ENCODE measurements around the gene PIRT. TPM values are rescaled to one million over a fixed set of nuclear protein-coding genes. Genes with fewer than 3 reads are reported as not detected.

PIRT gene
- total and polyA plus RNA-seq, 11 donors = not detected

DNA sequence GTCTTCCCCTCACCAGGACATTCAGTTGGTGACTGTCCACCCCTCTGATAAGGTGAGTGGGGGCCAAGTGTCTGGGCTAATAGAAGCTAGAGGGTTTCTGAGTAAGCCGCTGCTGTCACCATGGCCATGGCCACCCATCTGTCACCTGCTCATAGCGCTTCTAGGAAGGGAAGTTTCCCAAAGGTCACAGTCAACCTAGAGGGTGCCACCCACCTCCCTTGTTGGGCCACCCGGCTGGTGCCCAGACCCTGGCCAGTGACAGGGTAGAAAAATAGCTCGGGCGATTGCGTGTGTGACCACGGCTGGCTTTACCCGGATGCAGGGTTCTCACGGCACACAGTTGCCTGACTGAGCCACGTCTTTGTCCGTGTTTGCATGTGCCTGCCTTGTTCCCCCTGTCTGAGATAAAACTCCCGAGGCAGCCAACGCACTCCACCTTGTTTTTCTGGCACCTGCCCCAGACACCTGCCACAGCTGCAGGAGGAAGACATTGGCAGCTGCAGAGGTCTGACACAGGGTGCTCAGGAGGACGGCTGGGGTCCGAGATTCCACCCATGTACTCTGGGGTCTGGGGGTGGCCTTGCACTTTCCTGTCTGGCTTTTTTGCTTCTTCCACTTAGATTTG lies 809 bp downstream of the PIRT start:
- ATAC-seq = no peak
- H3K27ac ChIP-seq = no peak overlapping the region
- intact Hi-C loops (cut with DNase I) = loop anchor here in 1 of 10 donors (5.0 kb wide), 1 partner anchor 80 kb away; no protein-coding TSS in a partner anchor
- H3K27me3 ChIP-seq = peaks cover 0 to 10% (median 0%) of the 10 kb centered on the region in 9 donors
- H3K9me3 ChIP-seq = no peaks in the 10 kb centered on the region
- WGBS, 4 donors = 70 to 81% (median 73%) methylated on average over 15 of the region's 15 CpGs
- no peaks in the 10 kb centered on the region for H3K4me1 ChIP-seq
- no peak overlapping the region for H3K4me3 ChIP-seq
- H3K36me3 ChIP-seq = no peaks in the 10 kb centered on the region
- no peak for DNase-seq
- TF ChIP-seq POLR2A (IDR thresholded peaks at IDR 0.05) = no peak
- TF ChIP-seq, protein P1, sequence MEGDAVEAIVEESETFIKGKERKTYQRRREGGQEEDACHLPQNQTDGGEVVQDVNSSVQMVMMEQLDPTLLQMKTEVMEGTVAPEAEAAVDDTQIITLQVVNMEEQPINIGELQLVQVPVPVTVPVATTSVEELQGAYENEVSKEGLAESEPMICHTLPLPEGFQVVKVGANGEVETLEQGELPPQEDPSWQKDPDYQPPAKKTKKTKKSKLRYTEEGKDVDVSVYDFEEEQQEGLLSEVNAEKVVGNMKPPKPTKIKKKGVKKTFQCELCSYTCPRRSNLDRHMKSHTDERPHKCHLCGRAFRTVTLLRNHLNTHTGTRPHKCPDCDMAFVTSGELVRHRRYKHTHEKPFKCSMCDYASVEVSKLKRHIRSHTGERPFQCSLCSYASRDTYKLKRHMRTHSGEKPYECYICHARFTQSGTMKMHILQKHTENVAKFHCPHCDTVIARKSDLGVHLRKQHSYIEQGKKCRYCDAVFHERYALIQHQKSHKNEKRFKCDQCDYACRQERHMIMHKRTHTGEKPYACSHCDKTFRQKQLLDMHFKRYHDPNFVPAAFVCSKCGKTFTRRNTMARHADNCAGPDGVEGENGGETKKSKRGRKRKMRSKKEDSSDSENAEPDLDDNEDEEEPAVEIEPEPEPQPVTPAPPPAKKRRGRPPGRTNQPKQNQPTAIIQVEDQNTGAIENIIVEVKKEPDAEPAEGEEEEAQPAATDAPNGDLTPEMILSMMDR (IDR thresholded peaks at IDR 0.05) = no peak

DNA sequence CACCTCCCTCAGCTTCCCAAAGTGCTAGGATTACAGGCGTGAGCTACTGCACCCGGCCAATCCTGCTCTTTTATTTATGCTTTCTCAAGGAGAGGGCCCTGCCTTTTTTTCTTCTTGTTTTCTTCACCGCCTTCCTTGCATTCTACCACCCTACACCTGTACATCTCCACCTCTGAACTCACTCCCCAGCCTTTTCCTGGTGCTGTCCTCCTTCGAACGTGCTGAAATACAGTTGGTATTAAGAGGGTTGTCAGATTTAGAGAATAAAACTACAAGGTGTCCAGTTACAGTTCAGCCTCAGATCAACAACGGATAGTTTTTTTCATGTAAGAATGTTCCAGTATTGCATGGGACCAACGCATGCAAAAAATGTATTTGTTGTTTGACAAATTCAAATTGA lies 1.7 kb downstream of the PIRT start:
- no peak overlapping the region for H3K27ac ChIP-seq
- DNase-seq = no peak
- intact Hi-C loops (cut with DNase I) = loop anchor here in 1 of 10 donors (5.0 kb wide), 1 partner anchor 79 kb away; no protein-coding TSS in a partner anchor

DNA sequence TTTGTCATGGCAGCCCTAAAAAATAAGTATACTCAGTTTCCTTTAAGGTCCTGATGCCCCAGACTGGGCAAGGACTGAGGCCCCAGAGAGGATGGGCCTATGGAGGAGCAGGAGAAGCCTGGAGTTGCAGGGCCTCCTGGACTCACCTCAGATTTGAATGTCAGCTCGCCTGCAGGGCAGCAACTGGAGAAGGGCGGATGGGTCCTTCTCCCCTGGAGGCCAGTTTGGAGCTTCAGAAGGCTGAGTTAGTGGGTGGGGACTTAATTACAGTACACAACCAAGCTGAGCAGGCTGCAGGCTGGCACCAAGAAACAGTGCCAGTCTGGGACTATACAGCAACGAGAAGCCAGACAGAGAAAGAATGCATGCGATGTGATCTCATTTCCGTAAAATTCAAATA lies 6.2 kb downstream of the PIRT start:
- DNase-seq (no peak), ATAC-seq (no peak)
- H3K4me1 ChIP-seq = no peaks in the 10 kb centered on the region
- H3K36me3 ChIP-seq = no peaks in the 10 kb centered on the region
- no peak overlapping the region for H3K4me3 ChIP-seq
- no peak overlapping the region for H3K27ac ChIP-seq
- H3K9me3 ChIP-seq = no peaks in the 10 kb centered on the region
- WGBS, 4 donors = 89 to 91% (median 90%) methylated on average over 5 of the region's 5 CpGs
- intact Hi-C loops (cut with DNase I) = no loop called here
- TF ChIP-seq, protein P1 (IDR thresholded peaks at IDR 0.05) = no peak
- TF ChIP-seq POLR2A (IDR thresholded peaks at IDR 0.05) = no peak
- peaks cover 0 to 2% (median 0%) of the 10 kb centered on the region in 9 donors for H3K27me3 ChIP-seq

More for the DNA sequence above, 1.7 kb downstream of the PIRT start:
- no peaks in the 10 kb centered on the region for H3K36me3 ChIP-seq
- TF ChIP-seq POLR2A (IDR thresholded peaks at IDR 0.05) = no peak
- TF ChIP-seq, protein P1 (IDR thresholded peaks at IDR 0.05) = no peak
- no peak for ATAC-seq
- H3K9me3 ChIP-seq = no peaks in the 10 kb centered on the region
- 80 to 87% (median 82%) methylated on average over 7 of the region's 7 CpGs for WGBS, 4 donors
- H3K4me1 ChIP-seq = no peaks in the 10 kb centered on the region
- H3K4me3 ChIP-seq = no peak overlapping the region
- H3K27me3 ChIP-seq = peaks cover 0 to 10% (median 0%) of the 10 kb centered on the region in 9 donors

DNA sequence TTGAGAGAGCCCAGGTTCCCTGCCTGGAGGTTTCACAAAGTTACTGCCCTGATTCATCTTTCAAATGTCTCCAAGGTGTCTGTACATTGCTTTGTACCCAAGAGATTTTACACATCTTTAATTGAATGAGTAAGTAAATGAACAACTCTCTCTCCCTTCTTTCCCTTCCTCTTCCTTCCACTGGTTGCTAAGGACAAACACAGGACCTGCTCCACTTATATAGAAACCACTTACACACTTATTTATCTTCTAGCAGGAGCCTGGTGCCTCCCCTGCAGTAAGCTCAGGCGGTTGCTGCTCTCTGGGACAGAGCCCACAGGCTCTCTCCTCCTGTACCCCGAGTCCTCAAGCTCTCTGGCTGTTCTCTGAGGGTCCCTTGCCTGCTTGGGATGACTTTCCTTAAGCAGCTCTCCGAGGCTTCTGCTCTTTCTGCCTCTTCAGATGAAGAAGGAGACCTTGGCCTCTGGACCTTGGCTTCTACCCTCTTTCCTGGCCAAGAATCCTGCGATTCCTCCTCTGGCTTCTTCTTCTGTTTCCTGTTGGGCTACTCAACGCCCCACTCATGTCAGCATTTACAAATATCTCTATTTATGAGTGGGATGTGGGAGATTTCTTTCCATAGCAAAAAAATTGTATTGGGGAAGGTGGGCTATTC lies 9.9 kb downstream of the PIRT start:
- Histone ChIP-seq H3K9me3 (no peaks in the 10 kb centered on the region), H3K4me3 (no peak overlapping the region), H3K36me3 (no peaks in the 10 kb centered on the region), H3K4me1 (no peaks in the 10 kb centered on the region), H3K27ac (no peak overlapping the region), H3K27me3 (peaks cover 0 to 2% (median 0%) of the 10 kb centered on the region in 9 donors)
- TF ChIP-seq POLR2A (IDR thresholded peaks at IDR 0.05) = no peak
- DNase-seq = no peak
- no peak for ATAC-seq
- intact Hi-C loops (cut with DNase I) = no loop called here
- WGBS, 4 donors = 56 to 66% (median 62%) methylated on average over 5 of the region's 5 CpGs

Measured in heart left ventricle (tissue), 16 donors.